Neural progenitor cell (in vitro differentiated cells): ENCODE measurements around the gene PTGDR2. TPM values are rescaled to one million over a fixed set of nuclear protein-coding genes. Genes with fewer than 3 reads are reported as not detected.
A peak's percentile ranks its signal among the peaks of the same experiment; 100 is the strongest.

Source experiments
- DNase-seq: peaks from one replicate; pipeline ENCODE4 v3.0.0-alpha.2; 2016; ENCODE audit warnings: low spot score
- H2AFZ ChIP-seq: fragments of 200-600 bp; sonication (generic); replicated peaks from 2 replicates; pipeline ENCODE4 v1.6.1; 2016; ENCODE audit warnings: antibody characterized with exemption
- H3F3A ChIP-seq: fragments of 200-600 bp; sonication (generic); 2 replicates; pipeline ENCODE4 v1.6.1; 2016; ENCODE audit warnings: antibody characterized with exemption, low read depth
- H3K27ac ChIP-seq: fragments of 200-600 bp; sonication (generic); 2 replicates; pipeline ENCODE4 v1.5.1; 2016; ENCODE audit warnings: mild to moderate bottlenecking
- H3K27me3 ChIP-seq: fragments of 200-600 bp; sonication (generic); 2 replicates; pipeline ENCODE4 v1.6.1; 2016; ENCODE audit warnings: mild to moderate bottlenecking, moderate library complexity
- H3K36me3 ChIP-seq: fragments of 200-600 bp; sonication (generic); 2 replicates; pipeline ENCODE4 v1.5.1; 2016
- H3K4me1 ChIP-seq: fragments of 200-600 bp; sonication (generic); 2 replicates; pipeline ENCODE4 v1.6.1; 2016; ENCODE audit warnings: mixed run types
- H3K4me2 ChIP-seq: fragments of 200-600 bp; sonication (generic); 2 replicates; pipeline ENCODE4 v1.6.1; 2016
- H3K4me3 ChIP-seq: fragments of 200-600 bp; sonication (generic); 2 replicates; pipeline ENCODE4 v1.5.1; 2016
- H3K79me2 ChIP-seq: fragments of 200-600 bp; sonication (generic); 2 replicates; pipeline ENCODE4 v1.6.1; 2016; ENCODE audit warnings: low read depth
- H3K9ac ChIP-seq: fragments of 200-600 bp; sonication (generic); 2 replicates; pipeline ENCODE4 v1.6.1; 2016
- H3K9me3 ChIP-seq: fragments of 200-600 bp; sonication (generic); 2 replicates; pipeline ENCODE4 v1.5.1; 2016; ENCODE audit warnings: low read depth
- H4K20me1 ChIP-seq: fragments of 200-600 bp; sonication (generic); 2 replicates; pipeline ENCODE4 v1.6.1; 2016; ENCODE audit warnings: low read depth
- H3K27ac Mint-ChIP-seq: 3 replicates; pipeline ENCODE4 v1.8.0; 2021; ENCODE audit warnings: mixed read lengths
- H3K27me3 Mint-ChIP-seq: 2 replicates; pipeline ENCODE4 v1.8.0; 2022; ENCODE audit warnings: low read depth, mild to moderate bottlenecking, inconsistent platforms, moderate library complexity, mixed read lengths; ENCODE audit not compliant: insufficient read depth
- H3K36me3 Mint-ChIP-seq: 3 replicates; pipeline ENCODE4 v1.8.0; 2021; ENCODE audit warnings: mixed read lengths
- H3K4me1 Mint-ChIP-seq: 3 replicates; pipeline ENCODE4 v1.8.0; 2021; ENCODE audit warnings: mixed read lengths
- H3K4me3 Mint-ChIP-seq: 3 replicates; pipeline ENCODE4 v1.8.0; 2021; ENCODE audit warnings: mild to moderate bottlenecking, moderate library complexity, mixed read lengths
- H3K9me3 Mint-ChIP-seq: 3 replicates; pipeline ENCODE4 v1.8.0; 2020; ENCODE audit warnings: mixed read lengths
- EZH2 ChIP-seq: fragments of 200-600 bp; sonication (generic); IDR thresholded peaks from 2 replicates; pipeline ENCODE4 v1.6.1; 2017; ENCODE audit warnings: antibody characterized with exemption, mild to moderate bottlenecking, moderate library complexity
- EZH2phosphoT487 ChIP-seq: fragments of 200-600 bp; sonication (generic); IDR thresholded peaks from 2 replicates; pipeline ENCODE4 v1.6.1; 2017; ENCODE audit warnings: antibody characterized with exemption
- total RNA-seq: library from RNA; depleted of rRNA; stranded (reverse); fragments of >200 nt; gene quantifications from 2 replicates; pipeline ENCODE4 v1.2.3, GENCODE V29; 2015; ENCODE audit warnings: low replicate concordance
- TF ChIP-seq, protein P1 (sequence below): fragments of 200-600 bp; sonication (generic); IDR thresholded peaks from 2 replicates; pipeline ENCODE4 v1.5.1; 2017; ENCODE audit warnings: antibody characterized with exemption, mild to moderate bottlenecking

PTGDR2 gene
- total RNA-seq, 1 donor from 2014 or later: not detected

DNA sequence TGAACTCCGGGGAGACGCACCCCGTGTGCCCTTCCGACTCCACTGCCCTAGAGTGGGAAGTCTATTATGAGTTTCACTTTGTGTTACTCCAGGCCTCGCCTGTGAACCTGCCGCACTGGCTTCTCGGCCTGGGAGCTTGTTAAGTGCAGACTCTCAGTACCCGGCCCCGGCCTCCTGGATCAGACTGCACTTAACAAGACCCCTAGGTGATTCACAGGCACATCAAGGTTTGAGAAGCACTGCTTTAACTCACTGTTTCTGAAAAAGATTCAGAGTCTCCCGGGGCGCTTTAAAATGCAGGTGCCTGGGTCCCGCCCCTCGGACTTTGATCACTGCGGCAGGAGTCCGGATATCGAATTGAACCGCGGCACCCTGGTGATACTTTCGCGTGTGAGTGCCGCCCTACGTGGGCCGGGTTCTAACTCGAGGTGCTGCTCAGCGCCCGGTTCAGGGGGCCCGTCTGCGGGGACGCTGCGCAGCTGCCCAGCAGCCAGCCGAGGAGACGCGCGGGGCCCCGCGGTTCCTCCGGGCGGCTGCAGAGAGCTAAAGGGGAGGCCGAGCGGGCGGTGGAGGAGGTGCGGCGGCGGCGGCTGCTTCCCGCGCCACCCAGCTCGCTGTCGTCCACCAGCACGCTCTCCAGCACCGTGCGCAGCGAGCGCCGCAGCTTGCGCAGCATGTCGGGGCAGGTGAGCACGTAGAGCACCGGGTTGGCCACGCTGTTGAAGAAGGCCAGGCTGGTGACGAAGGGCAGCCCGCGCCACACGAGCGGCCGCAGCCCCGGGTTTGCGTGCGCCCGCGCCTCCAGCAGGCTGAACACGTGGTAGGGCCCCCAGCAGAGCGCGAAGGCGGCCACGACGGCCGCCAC is 3.4 kb downstream of the PTGDR2 start:
- no peaks in the 10 kb centered on the region for H3K9me3 ChIP-seq
- no peak overlapping the region for H3K27ac ChIP-seq
- H3K27ac Mint-ChIP-seq: no peak overlapping the region
- H3K9ac ChIP-seq: no peak overlapping the region
- peaks cover 7% of the 10 kb centered on the region for H3K4me1 Mint-ChIP-seq
- H3K36me3 ChIP-seq: no peaks in the 10 kb centered on the region
- H3K27me3 Mint-ChIP-seq: peaks cover 9% of the 10 kb centered on the region
- no peaks in the 10 kb centered on the region for H4K20me1 ChIP-seq
- H3K27me3 ChIP-seq: peaks cover 36% of the 10 kb centered on the region
- no peaks in the 10 kb centered on the region for H3K79me2 ChIP-seq
- H3K4me2 ChIP-seq: peak overlapping the region; percentile 45
- H3K4me3 ChIP-seq: peak overlapping the region; percentile 19
- no peaks in the 10 kb centered on the region for H3K9me3 Mint-ChIP-seq
- peaks cover 12% of the 10 kb centered on the region for H3K36me3 Mint-ChIP-seq
- peaks cover 4% of the 10 kb centered on the region for H3F3A ChIP-seq
- peak; percentile 57 for DNase-seq
- H3K4me1 ChIP-seq: no peaks in the 10 kb centered on the region
- no peak overlapping the region for H3K4me3 Mint-ChIP-seq
- TF ChIP-seq, protein P1, sequence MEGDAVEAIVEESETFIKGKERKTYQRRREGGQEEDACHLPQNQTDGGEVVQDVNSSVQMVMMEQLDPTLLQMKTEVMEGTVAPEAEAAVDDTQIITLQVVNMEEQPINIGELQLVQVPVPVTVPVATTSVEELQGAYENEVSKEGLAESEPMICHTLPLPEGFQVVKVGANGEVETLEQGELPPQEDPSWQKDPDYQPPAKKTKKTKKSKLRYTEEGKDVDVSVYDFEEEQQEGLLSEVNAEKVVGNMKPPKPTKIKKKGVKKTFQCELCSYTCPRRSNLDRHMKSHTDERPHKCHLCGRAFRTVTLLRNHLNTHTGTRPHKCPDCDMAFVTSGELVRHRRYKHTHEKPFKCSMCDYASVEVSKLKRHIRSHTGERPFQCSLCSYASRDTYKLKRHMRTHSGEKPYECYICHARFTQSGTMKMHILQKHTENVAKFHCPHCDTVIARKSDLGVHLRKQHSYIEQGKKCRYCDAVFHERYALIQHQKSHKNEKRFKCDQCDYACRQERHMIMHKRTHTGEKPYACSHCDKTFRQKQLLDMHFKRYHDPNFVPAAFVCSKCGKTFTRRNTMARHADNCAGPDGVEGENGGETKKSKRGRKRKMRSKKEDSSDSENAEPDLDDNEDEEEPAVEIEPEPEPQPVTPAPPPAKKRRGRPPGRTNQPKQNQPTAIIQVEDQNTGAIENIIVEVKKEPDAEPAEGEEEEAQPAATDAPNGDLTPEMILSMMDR: no peak
- TF ChIP-seq EZH2: no peak
- no peak for TF ChIP-seq EZH2phosphoT487
- H2AFZ ChIP-seq: peak overlapping the region; percentile 17

DNA sequence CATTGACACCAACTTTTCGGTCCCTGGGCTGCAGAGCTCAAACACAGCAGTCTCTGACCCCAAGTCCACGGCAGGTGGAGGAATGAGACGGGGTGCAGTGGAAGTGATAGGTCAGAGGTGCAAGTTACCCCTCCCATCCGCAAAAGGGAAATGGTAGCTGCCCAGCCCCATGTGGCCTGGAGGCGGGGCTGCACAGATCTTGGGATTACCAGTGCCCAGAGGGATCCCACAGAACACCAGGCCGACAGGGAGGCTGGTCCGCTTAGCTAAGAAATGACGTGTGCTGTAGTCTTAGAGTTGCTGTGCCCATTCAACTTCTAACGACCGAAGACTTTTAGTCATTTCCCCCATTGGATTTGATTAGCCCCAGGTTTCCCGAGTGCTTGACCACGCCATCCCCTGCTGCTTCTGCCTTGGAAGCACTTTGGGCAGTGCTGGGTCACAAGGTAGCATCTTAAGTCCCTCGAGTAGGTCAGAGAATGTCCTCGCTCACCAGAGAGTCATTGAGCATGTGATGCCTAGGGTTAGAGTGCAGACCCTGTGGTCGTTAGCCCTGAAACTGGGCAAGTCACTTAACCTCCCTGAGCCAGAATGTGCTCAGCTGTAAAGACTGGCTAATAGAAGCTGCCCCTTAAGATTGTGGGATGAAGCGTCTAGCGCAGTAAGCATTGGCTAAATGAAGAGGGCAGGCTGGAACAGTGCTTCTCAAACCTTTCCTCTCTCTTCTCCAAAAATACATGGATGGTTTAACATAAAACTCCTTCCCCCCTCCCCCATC is 4.2 kb downstream of the PTGDR2 start:
- Histone ChIP-seq H3K4me1 (no peaks in the 10 kb centered on the region), H3K9ac (no peak overlapping the region), H3K79me2 (no peaks in the 10 kb centered on the region), H3K27me3 (peaks cover 36% of the 10 kb centered on the region), H3K4me3 (no peak overlapping the region), H3F3A (peaks cover 4% of the 10 kb centered on the region), H3K27ac (no peak overlapping the region), H3K9me3 (no peaks in the 10 kb centered on the region), H3K36me3 (no peaks in the 10 kb centered on the region), H2AFZ (no peak overlapping the region), H3K4me2 (no peak overlapping the region), H4K20me1 (no peaks in the 10 kb centered on the region)
- Mint-ChIP-seq H3K27ac (peak overlapping the region; percentile 50), H3K4me1 (peaks cover 7% of the 10 kb centered on the region), H3K36me3 (peaks cover 12% of the 10 kb centered on the region), H3K27me3 (peaks cover 7% of the 10 kb centered on the region), H3K4me3 (no peak overlapping the region), H3K9me3 (no peaks in the 10 kb centered on the region)
- DNase-seq: no peak
- TF ChIP-seq, protein P1: no peak
- TF ChIP-seq EZH2phosphoT487 (no peak), EZH2 (no peak)

DNA sequence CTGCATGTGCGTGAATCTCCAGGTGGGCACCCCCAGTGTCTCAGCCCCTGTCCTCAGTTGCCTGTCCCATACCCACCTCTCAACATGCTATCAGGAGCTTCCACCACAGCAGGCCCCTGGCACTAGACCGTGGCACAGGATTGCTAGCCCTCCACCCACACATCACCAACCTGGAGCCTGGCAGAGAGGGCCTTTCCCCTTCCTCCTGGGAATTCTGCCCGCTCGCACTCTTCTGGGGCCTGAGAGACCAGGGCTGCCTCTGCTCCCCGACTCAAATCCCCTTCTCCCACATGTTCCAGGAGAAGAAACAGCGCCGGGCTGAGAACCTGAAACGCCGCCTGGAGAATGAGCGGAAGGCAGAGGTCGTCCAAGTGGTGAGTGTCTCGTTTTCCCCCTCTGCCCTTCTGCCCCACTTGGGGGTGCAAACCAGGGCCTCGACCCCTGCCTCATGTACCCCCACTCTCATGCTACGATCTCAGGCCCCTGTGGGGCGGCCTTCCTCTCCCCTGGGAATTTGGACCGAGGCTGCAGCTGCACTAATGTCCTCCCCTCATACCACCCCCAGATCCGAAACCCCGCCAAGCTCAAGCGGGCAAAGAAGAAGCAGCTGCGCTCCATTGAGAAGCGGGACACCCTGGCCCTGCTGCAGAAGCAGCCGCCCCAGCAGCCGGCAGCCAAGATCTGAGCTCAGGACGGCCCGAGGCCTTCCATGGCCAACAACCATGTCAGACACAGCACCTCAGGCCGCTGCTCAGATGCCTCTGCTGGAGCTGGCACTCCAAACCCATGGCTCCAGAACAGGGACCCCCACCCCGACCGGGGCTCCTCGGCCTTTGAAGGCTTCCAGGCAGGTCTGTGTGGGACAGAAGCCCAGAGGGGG is 5.9 kb downstream of the PTGDR2 start:
- TF ChIP-seq, protein P1: no peak
- no peak for TF ChIP-seq EZH2phosphoT487
- no peak for TF ChIP-seq EZH2
- Histone ChIP-seq H3K27me3 (peaks cover 27% of the 10 kb centered on the region), H4K20me1 (no peaks in the 10 kb centered on the region), H2AFZ (no peak overlapping the region), H3K36me3 (no peaks in the 10 kb centered on the region), H3K4me3 (no peak overlapping the region), H3K9me3 (no peaks in the 10 kb centered on the region), H3K27ac (no peak overlapping the region), H3K4me2 (no peak overlapping the region), H3K9ac (no peak overlapping the region), H3K79me2 (peaks cover 2% of the 10 kb centered on the region), H3F3A (peaks cover 4% of the 10 kb centered on the region), H3K4me1 (no peaks in the 10 kb centered on the region)
- Mint-ChIP-seq H3K27me3 (peaks cover 4% of the 10 kb centered on the region), H3K36me3 (peaks cover 13% of the 10 kb centered on the region), H3K4me3 (no peak overlapping the region), H3K4me1 (peaks cover 7% of the 10 kb centered on the region), H3K9me3 (no peaks in the 10 kb centered on the region), H3K27ac (no peak overlapping the region)
- DNase-seq: no peak
